CD4-positive, alpha-beta T cell treated with Interleukin-17A for 1 hour (primary cell): ENCODE results near the gene GCNT2.
"Not testable (repeated sequence)": the region's sequence is repeated elsewhere in the genome, so short reads cannot be mapped to it uniquely, and the experiment has no call there.

Experiments
- DNase-seq: peaks from one replicate; pipeline ENCODE4 v3.0.0-alpha.2; 2020

Gene GCNT2

DNA sequence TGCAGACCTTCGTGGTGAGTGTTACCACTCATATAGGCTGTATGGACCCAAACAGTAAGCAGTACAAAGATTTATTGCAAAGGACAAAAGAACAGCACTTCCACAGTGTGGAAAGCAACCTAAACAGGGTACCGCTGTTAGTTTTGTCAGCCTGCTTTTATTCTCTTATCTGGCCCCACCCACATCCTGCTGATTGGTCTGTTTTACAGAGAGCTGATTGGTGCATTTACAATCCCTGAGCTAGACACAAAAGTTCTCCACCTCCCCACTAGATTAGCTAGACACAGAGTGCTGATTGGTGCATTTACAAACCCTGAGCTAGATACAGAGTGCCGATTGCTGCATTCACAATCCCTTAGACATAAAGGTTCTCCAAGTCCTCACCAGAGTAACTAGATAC, 95.1 kb downstream of the GCNT2 start:
- DNase-seq, result not testable (repeated sequence)

DNA sequence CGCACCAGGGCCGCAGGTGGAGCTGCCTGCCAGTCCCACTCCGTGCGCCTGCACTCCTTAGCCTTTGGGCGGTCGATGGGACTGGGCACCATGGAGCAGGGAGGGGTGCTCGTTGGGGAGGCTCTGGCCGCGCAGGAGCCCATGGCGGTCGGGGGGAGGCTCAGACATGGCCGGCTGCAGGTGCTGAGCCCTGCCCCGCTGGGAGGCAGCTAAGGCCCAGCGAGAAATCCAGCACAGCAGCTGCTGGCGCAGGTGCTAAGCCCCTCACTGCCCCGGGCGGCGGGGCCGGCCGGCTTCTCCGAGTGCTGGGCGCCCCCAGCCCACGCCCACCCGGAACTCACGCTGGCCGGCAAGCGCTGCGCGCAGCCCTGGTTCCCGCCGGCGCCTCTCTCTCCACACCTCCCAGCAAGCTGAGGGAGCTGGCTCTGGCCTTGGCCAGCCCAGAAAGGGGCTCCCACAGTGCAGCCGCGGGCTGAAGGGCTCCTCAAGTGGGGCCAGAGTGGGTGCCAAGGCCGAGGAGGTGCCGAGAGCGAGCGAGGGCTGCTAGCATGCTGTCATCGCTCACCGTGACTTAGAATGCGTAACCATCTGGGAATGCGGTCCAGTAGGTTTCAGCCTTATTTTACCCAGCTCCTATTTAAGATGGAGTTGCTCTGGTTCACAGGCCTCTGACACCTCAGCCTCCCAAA, 96.0 kb downstream of the GCNT2 start:
- no peak for DNase-seq

DNA sequence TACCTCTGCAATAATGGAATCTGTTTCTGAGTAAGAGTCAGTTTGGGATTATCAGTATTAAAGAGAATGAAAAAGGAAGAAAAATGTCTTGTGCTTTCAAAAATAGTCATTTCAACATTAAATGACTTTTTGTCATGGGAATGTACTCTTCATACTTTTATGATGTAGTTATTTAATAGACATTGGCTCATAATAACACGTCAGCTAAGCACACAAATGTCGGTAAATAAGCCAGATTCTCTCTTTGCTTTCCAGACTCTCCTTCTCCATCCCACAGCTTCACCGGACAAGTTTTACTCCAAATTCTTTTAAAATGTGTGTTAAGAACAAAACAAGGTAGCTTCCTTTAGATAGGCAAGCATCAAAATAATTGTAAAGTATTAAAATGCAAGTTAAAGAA, 97.3 kb downstream of the GCNT2 start:
- no peak for DNase-seq

DNA sequence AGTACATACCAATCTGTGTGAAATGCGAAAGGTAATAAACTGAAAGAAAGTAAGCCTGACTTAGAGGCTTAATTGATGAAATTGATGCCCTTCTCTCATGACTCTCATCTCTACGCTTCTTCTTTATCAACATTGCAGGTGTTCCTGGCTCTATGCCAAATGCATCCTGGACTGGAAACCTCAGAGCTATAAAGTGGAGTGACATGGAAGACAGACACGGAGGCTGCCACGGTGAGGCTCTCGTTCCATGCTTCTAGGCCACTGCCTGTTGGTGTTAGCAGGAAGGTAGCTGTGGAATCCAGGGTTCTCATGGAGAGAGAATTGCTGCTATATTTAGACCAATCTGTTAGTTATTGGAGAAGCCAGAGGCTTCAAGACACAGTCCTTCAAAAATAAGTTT, 100.1 kb downstream of the GCNT2 start:
- DNase-seq, result no peak

DNA sequence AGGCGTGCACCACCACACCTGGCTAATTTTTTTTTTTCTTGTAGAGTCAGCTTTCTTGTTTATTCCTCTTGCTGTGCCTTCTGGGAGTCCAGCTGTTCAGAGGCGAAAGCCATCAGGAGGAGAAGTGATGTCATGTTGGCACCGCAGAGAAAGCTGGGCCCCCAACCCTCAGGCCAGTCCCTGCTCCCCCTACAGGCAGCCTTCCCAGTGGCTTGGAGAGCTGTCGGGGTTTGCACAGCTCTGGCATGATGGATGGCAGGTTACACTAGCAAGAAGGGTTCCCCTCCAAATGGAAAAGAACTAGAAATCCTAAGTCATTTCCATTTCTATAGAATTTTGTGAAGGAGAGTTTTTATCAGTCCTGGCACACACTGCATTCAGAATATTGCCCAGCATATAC, 100.7 kb downstream of the GCNT2 start:
- DNase-seq, result no peak

DNA sequence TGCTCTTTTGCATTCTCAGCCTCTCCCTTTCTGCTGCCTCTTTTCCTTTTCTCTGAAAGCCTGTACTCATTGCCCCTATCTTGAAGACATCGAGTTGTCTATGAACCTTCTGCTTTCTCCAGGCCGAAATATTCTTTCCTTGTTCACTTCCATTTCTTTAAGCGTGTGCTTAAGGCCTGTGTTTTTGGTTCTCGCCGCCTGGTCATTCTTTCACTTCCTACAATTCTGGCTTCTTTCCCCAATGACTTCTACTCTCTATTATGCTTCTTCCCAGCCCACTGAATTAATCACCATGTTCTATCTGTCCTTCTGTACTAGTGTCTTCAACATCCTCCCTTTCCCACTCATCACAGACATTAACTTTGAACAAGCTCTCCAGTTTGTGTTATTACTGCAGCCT, 103.7 kb downstream of the GCNT2 start:
- no peak for DNase-seq

DNA sequence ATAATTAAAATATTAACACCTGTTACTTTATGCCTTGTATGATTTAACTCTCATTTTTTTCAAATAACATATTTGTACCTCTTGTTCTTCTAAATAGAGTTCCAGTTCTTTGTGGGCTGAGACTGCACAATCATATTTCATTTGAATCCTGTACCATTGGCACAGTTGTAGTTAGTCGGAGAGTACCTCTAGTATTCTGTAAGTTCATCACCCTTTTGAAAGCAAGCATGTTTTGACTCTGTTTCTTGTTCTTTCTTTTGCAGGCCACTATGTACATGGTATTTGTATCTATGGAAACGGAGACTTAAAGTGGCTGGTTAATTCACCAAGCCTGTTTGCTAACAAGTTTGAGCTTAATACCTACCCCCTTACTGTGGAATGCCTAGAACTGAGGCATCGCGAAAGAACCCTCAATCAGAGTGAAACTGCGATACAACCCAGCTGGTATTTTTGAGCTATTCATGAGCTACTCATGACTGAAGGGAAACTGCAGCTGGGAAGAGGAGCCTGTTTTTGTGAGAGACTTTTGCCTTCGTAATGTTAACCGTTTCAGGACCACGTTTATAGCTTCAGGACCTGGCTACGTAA, 105.1 kb downstream of the GCNT2 start:
- no peak for DNase-seq

DNA sequence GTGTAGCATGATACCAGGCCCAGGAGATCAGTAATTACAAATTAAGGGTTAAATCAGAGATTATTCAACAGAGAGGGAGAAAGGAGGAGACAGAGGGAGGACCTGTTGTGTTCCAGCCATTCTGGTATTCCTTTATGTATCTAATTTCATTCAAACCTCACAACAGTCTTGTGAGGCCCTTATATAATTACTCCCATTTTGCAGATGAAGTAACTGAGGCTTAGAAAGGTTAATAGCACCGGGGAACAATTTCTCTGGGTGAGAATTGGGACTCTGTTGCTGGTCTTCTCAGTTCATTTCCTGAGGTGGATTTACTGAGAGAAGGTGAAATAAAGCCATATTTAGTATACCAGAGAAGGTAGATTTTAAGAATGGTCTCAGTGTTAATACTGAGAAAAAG, 106.6 kb downstream of the GCNT2 start:
- DNase-seq, result no peak

DNA sequence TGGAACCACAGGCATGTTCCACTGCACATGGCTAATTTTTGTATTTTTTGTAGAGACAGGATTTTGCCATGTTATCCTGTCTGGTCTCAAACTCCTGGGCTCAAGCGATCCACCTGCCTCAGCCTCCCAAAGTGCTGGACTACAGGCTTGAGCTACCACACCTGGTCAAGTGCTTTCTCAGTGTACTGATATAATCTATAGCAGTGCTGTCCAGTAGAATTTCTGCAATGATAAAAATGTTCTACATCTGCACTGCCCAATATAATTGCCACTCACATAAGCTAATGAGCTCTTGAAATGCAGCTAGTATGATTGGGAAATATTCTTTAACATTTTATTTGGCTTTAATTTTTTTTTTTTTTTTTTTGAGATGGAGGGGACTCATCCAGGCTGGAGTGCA, 109.0 kb downstream of the GCNT2 start:
- DNase-seq, result no peak

DNA sequence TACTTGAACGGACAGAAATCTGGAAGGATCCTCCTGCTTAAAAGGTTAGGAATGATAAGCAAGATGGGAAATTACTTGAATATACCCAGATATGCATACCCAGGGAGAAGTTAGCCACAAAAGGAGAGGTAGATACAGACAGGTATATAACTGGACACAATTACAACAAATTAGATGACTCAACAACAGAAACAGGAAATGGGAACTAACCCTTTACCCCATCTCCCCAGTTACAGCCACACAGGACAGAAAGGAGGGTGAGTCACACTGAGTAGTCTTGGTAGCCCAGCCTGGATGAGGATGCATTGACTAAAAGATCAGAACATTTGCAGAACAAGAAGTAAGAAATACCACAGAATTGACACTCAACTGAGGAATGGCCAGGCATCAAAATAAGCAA, 112.1 kb downstream of the GCNT2 start:
- peak; percentile 2 for DNase-seq

DNA sequence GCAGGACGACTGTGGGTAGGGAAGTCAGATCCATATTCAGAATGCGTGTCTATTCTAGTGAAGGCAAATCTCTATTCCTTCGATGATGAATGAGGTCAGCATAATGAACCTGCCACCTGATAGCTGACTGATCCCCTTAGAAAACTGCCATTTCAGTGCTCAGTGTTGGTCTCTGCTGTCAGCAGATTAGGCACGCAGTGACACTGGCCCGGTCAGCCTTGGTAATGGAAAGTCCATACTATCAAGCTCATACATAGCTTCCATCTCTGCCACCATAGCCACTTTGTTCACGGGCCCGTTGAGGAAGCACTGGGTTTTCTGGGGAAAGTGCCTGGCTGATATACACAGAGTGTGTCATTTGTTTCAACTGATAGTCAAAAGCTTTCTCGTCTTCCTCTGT, 119.3 kb downstream of the GCNT2 start:
- DNase-seq, result no peak

DNA sequence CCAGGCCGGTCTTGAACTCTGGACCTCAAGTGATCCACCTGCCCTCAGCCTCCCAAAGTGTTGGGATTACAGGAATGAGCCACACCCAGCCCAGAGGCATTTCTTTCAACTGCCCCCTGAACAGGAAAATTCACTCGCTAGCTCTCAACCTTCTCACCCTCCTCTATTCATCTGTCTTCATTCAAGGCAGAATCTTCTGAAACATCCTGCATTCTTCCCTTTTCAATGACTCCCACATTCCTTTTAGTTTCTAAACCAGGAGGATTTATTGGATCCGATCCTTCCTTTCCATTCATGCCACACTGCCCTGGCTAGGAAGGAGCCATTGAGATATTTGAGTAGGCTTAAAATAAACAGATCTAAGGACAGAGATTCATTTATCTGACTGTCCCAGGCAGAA, 120.4 kb downstream of the GCNT2 start:
- no peak for DNase-seq

DNA sequence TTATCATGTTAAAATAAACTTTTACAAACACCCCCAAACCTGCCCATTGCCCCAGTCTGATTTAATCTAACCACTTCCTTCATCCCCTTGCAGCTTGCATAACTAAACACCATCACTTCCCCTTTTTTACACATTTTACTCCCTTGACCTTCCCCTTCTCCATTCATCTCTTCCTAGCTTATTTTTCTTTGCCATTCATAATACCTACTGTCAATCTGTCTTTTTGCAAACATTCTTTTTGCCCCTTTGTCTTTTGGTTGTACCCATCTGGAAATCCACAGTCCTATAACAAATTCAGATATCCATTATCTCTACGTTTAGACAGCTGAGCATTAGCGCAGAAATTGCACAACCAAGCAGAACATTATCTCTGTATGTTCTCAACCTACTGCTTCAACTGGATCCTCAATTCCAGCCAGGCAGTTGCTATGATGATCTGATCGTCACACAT, 122.1 kb downstream of the GCNT2 start:
- DNase-seq, result no peak

DNA sequence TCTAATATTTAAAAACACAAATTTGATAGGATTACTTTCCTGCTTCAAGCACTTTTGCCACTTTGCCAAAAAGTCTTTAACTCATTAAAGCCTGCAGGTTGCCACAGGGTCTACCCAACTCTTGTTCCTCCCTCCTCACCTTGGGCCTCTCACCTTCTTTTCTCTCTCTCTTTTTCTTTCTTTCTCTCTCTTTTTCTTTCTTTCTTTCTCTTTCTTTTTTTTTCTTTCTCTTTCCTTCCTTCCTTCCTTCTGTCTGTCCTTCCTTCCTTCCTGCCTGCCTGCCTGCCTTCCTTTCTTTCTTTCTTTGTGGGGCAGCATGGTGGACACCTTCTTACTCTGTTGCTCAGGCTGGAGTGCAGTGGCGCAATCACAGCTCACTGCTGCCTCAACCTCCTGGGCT, 123.1 kb downstream of the GCNT2 start:
- DNase-seq, result no peak

DNA sequence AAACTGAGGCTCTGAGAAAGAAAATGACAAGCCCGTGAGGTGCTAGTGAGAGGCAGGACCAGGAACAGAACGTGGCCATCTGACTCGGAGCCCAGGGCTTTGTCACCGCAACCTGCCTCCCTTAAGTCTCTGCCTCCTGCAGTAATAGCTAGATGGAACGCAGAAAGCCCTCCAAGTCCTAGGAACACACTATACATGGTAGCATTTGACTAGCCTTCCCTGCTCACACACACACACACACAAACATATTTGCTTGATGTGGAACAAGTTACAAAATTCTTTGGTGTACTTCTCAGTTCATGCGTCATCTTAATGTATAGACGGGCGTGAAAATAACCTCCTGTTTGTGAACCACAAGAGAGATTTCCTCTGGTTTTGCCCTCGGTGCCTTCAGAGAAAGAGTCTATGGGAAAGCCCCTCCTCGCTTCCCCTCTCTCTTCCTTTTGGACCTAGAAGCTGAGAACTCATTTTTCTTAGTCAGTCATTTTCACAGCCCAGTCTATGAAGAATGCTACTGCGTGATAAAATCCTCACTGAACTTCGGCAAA, 134.4 kb downstream of the GCNT2 start:
- DNase-seq, result peak; percentile 35

DNA sequence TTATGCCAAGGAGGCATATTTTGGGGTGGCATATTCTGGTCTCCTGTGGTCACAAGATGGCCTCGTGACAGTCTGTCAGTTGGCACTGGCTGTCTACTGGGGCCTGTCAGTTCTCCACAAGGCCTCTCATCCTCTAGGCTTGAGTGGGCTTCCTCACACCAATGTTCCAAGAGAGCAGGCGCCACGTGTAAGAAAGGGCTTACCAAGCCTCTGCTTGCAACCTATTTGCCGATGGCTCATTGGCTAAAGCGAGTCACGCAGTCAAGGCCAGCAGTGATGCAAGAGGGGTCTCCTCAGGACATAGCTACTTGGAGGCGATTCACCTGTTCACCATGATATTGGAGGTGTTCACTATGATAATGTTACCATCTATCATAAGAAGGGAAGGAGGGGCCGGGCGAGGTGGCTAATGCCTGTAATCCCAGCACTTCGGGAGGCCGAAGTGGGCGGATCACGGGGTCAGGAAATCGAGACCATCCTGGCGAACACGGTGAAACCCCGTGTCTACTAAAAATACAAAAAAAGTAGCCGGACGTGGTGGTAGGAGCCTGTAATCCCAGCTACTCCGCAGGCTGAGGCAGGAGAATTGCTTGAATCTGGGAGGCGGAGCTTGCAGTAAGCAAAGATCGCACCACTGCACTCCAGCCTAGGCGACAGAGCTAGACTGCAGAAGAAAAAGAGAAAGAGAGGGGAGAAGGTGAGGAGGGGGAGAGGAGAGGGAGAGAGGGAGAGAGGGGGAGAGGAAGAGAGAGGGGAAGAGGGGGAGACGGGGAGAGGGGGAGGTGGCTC, 138.0 kb downstream of the GCNT2 start:
- DNase-seq, result no peak

DNA sequence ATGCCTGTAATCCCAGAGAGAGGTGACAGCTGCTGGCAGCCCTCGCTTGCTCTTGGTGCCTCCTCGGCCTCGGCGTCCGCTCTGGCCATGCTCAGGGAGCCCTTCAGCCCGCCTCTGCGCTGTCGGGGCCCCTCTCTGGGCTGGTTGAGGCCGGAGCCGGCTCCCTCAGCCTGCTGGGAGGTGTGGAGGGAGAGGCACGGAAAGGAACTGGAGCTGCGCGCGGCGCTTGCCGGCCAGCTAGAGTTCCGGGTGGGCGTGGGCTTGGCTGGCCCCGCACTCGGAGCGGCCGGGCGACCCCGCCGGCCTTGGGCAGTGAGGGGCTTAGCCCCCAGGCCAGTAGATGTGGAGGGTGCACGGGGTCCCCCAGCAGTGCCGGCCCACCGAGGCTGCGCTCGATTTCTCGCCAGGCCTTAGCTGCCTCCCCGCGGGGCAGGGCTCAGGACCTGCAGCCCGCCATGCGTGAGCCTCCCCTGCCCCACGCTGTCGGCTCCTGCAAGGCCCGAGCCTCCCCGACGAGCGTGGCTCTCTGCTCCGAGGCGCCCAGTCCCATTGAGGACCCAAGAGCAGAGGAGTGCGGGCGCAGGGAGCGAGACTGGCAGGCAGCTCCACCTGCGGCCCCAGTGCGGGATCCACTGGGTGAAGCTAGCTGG, 138.7 kb downstream of the GCNT2 start:
- no peak for DNase-seq

DNA sequence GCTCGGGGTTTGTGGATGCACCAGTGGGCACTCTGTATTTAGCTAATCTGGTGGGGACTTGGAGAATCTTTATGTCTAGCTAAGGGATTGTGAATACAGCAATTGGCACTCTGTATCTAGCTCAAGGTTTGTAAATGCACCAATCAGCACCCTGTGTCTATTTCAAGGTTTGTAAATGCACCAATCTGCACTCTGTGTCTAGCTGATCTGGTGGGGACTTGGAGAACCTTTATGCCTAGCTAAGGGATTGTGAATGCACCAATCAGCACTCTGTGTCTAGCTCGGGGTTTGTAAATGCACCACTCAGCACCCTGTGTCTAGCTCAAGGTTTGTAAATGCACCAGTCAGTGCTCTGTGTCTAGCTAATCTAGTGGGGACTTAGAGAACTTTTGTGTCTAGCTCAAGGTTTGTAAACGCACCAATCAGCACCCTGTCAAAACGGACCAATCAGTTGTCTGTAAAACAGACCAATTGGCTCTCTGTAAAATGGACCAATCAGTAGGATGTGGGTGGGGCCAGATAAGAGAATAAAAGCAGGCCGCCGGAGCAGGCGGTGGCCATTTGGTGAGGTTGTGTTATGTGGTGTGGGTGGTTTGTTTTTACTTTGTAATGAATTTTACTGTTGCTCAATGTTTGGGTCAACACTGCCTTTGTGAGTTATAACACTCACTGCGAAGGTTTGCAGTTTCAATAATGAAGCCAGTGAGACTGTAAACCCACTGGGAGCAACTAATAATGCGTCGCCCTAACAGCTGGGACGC, 139.5 kb downstream of the GCNT2 start:
- not testable (repeated sequence) for DNase-seq

DNA sequence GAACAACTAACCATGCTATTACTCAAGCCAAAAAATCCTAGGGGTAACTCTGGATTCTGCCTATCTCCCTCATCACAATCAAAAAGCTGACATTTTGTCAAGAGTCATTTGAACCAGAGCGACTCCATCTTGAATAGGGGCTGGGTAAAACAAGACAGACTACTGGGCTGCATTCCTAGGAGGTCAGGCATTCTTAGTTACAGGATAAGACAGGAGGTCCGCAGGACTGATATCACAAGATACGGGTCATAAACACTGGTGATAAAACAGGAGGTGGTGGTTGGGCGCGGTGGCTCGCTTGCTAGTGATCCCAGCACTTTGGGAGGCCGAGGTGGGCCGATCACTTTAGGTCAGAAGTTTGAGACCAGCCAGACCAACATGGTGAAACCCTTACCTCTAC, 141.1 kb downstream of the GCNT2 start:
- no peak for DNase-seq

DNA sequence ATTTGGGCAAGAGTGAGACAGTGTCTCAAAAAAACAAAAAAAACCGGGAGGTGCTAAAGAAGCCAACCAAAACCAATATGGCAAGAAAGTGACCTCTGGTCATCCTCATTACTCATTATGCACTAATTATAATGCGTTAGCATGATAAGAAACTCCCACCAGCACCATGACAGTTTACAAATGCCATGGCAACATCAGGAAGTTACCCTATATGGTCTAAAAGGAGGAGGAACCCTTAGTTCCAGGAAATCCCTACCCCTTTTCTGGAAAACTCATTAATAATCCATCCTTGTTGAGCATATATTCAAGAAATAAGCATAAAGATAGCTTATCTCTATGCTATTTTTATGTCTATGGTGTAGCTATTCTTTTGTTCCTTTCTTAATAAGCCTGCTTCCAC, 141.6 kb downstream of the GCNT2 start:
- DNase-seq, result no peak

DNA sequence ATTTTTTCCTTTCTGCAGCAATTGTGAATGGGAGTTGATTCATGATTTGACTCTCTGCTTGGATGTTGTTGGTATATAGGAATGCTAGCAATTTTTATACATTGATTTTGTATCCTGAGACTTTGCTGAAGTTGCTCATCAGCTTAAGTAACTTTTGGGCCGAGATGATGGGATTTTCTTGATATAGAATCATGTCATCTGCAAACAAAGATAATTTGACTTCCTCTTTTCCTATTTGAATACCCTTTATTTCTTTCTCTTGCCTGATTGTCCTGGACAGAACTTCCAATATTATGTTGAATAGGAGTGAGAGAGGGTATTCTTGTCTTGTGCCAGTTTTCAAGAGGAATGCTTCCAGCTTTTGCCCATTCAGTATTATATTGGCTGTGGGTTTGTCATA, 144.4 kb downstream of the GCNT2 start:
- DNase-seq, result not testable (repeated sequence)

DNA sequence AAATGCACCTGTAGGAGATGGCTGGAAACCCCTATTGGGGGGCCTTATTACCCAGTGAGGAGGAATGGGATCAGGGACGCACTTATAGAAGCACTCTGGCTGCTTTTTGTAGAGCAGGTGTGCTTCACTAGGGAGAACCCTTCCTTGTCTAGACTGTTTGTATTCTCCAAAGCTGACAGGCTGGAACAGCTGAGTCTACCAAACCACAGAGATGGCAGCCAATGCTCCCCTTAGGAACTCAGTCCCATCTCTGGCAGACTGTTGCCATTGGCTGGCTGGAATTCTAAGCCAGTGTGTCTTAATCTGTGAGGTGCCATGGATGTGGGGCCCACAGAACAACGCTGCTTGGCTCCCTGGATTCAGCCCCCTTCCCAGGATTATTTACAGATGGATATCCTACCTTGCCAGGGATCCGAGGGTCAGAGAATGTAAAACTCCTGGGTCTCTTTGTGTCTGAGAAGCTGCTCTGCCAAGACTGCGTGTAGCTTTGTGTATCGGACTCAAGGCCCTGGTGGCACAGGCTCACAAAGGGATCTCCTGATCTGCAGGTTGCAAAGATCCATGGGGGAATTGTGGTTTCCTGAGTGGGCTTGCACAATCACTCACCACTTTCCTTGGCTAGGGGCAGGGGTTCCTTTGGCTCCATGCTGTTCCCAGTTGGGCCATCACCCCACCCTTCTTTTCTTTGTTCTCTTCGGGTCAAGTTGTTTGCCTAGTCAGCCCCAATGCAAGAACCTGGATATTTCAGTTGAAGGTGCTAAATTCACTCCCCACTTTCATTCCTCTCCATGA, 147.2 kb downstream of the GCNT2 start:
- no peak for DNase-seq
